ENCODE measurements around the gene PLA2G4B.

PLA2G4B gene

DNA sequence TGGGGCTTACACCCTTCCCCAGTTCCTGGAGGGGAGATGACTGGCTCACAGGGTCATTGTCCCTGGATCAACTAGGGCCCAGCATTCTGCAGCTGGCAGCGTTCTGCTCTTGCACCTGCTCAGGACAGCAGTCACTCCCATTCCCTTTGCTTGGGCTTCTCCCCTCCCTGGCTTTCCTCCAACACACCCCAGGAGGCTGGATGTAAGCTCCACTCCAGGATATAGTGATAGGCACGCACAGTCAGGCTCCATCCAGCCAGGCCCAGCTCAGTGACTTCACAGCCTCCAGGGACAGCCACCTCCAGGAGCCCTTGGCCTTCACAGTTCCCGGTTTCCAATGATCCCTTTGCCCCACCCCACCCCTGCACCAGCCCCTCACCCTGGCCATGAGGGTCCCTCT is 53.3 kb downstream of the PLA2G4B start:
- Mint-ChIP-seq H3K9me3 (no peaks in the 10 kb centered on the region), H3K27me3 (no peaks in the 10 kb centered on the region), H3K36me3 (peaks cover 3% of the 10 kb centered on the region), H3K27ac (no peak overlapping the region), H3K4me1 (peaks cover 70% of the 10 kb centered on the region), H3K4me3 (no peak overlapping the region)
- no peak for DNase-seq
- CTCF ChIA-PET = no interaction called here

DNA sequence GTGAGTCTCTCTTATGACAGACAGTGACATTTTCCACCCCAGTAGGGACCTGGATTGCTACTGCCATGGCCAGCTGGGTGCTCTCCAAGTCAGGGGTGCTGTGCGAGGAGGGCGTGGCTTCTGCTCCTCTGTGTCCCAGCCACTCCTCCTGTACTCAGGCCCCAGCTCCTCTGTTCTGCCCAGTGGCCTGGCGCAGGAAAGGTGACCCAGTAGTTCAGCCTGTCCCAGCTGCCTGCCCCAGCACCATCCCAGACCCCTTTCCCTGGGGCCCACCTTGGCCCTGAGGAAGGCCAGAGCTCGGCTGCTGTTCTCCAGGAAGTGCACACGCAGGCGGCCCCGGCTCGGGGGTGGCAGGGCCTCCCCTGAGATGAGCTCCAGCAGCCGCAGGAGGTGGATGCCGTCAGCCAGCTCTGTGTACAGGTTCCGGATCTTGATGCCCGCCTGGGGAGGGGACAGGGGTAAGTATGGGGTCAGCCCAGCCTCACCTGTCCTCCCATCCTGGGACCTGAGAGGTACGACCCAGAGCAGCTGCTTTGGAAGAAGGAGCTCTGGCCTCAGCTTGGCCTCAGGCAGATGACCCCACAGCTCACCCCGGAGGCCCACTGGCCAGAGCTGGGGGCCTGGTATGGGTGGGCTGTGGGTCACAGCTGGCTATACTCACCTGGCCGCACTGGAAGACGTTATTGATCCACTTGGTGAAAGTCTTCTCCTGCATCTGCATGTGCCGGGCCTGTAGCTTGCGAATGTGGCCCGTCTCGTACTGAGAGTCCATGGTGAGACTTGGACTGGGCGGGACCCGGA is 54.2 kb downstream of the PLA2G4B start:
- Mint-ChIP-seq H3K4me1 (peaks cover 73% of the 10 kb centered on the region), H3K27me3 (no peaks in the 10 kb centered on the region), H3K4me3 (peak overlapping the region; percentile 51), H3K27ac (peak overlapping the region; percentile 73), H3K36me3 (peaks cover 9% of the 10 kb centered on the region), H3K9me3 (no peaks in the 10 kb centered on the region)
- no peak for DNase-seq
- CTCF ChIA-PET = interaction anchor here (0.6 to 0.9 kb wide), 3 partner anchors 12 to 1048 kb away, joined by 3 to 7 read pairs (median 5); no protein-coding TSS in a partner anchor

DNA sequence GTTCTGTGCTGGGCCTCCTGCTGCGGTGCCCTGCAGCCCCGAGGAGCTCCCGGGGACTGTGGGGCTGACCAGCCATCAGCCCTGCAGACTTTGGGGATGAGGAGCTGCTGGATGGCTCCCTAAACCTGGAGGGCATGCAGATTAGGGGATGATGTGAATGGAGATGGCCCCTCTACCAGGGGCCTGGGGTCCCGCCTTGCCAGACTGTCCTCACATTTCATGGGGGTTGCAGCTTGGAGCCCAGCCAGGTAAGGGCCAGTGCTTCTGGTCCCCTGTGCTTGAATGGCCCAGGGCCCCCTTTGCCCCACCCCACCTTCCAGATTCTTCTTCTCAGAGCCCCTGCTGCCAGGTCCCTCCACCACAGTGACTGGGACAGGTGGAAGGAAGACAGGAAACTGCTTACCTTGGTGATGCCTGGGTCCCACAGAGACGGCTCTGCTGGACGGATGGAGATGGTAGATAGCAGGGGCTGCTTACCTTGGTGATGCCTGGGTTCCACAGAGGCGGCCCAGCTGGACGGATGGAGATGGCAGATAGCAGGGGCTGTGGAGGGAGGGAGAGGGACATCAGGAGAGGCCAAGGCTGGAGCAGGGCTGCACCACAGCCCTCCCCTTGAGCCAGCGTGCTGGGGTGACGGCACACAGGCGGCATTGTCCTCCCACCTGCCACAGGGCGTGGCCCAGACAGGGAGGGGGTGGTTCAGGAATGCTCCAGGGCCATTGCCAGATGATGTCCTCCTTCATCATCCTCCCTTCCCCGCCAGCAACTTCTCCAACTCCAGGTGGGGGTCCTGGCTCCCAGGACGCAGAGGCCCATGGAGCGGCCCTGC is 55.0 kb downstream of the PLA2G4B start, which contains the start of gene SPTBN5:
Gene SPTBN5 (minus strand): TSS at position 632 of the 829 bp plus-strand sequence. CDS start 556 bp downstream, at position 76.
- peak within 1 kb of the TSS; percentile 56 for H3K4me3 Mint-ChIP-seq
- H3K27me3 Mint-ChIP-seq = no peaks in the 10 kb centered on the region
- H3K4me1 Mint-ChIP-seq = peaks cover 71% of the 10 kb centered on the region
- H3K36me3 Mint-ChIP-seq = peaks cover 14% of the 10 kb centered on the region
- H3K9me3 Mint-ChIP-seq = no peaks in the 10 kb centered on the region
- CTCF ChIA-PET = interaction anchor here (0.6 to 0.9 kb wide), 2 partner anchors 121 to 1049 kb away, joined by 3 to 5 read pairs; no protein-coding TSS in a partner anchor
- DNase-seq = no peak
- peak within 1 kb of the TSS; percentile 96 for H3K27ac Mint-ChIP-seq

DNA sequence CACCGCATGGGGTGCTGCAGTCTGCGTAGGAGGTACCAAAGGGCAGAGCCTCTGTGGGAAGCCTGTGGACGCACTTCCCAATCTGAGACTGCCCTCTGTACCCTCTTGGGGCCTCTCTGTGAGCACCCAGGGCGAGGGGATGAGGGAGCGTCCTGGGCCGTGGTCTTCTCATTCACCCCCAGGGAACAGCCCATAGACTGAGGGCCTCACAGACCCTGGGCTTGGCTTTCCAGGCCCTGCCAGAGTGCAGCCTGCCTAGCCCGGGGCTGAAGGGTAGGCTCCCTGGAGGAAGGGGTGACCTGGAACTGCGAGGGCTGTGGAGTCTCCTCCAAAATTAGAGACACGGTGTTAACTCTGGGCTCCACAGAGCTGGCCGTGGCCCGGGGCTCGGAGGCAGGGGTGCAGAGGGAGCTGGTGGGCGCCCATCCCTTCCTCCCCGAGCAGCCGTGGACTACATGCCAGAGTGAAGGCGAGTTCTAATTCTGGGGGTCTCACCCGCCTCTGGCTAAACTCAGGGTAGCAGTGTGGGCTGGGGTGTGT is 55.7 kb downstream of the PLA2G4B start:
- CTCF ChIA-PET = interaction anchor here (1.9 to 2.3 kb wide), 2 partner anchors 10 to 43 kb away, joined by 6 to 17 read pairs; no protein-coding TSS in a partner anchor
- no peak for DNase-seq
- Mint-ChIP-seq H3K27me3 (no peaks in the 10 kb centered on the region), H3K4me3 (peak overlapping the region; percentile 56), H3K36me3 (peaks cover 19% of the 10 kb centered on the region), H3K27ac (peak overlapping the region; percentile 96), H3K9me3 (no peaks in the 10 kb centered on the region), H3K4me1 (peaks cover 68% of the 10 kb centered on the region)

DNA sequence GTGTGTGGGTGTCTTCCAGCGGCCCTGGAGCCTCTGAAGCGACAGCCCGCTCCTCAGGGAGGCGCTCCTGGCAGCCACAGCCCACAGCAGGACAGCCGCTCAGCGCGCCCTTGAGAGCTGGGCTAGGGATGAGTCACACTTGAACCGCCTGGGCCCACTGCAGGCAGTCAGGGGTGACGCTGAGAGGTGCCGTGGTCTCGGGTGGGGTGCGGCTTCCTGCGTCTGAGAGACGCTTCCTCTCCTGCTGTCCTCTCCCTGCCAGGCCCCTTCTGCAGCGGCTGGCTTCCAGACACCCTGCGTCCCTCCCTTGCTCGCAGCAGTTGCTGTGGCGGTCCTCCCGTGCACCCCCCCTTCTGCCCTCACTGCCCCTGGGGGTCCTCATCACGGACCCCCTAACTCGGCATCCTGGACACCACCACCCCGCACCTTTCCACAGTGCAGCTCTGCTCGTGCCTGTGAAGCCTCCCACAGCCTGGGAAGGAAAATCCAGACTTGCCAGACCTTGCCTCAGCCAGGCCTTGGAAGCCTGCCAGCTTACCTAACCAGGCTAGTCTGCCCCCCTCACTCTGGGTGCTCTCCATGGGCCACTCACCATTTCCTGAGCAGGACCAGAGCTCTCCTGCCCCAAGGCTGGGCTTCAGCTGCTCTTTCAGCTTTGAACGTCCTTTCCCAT is 56.3 kb downstream of the PLA2G4B start:
- Mint-ChIP-seq H3K9me3 (no peaks in the 10 kb centered on the region), H3K27me3 (no peaks in the 10 kb centered on the region), H3K36me3 (peaks cover 22% of the 10 kb centered on the region), H3K27ac (peak overlapping the region; percentile 96), H3K4me3 (peak overlapping the region; percentile 56), H3K4me1 (peaks cover 70% of the 10 kb centered on the region)
- CTCF ChIA-PET = interaction anchor here (1.9 to 2.3 kb wide), 2 partner anchors 9 to 42 kb away, joined by 6 to 17 read pairs; no protein-coding TSS in a partner anchor
- DNase-seq = peak; percentile 91

DNA sequence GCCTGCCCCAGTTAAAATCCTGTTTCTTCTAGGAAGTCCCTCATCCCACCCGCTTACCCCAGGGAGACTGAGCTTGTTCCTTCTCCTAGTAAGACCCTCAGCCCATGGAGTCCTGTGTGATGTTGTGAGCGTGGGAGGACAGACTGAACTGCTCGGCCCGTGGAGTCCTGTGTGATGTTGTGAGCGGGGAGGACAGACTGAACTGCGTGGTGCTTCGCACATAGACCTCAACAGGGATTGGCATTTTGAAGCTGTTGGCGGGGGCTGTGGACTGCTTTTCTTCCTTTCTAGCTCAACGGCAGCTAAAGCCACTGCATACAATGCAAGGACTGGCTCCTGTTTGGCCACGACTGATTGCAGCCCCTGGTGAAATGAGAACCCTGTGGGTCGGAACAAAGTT is 56.8 kb downstream of the PLA2G4B start:
- Mint-ChIP-seq H3K27ac (peak overlapping the region; percentile 96), H3K27me3 (no peaks in the 10 kb centered on the region), H3K4me1 (peaks cover 74% of the 10 kb centered on the region), H3K9me3 (no peaks in the 10 kb centered on the region), H3K36me3 (peaks cover 22% of the 10 kb centered on the region), H3K4me3 (no peak overlapping the region)
- no peak for DNase-seq
- CTCF ChIA-PET = interaction anchor here (1.3 to 2.3 kb wide), 3 partner anchors 9 to 122 kb away, joined by 3 to 17 read pairs (median 6); no protein-coding TSS in a partner anchor

DNA sequence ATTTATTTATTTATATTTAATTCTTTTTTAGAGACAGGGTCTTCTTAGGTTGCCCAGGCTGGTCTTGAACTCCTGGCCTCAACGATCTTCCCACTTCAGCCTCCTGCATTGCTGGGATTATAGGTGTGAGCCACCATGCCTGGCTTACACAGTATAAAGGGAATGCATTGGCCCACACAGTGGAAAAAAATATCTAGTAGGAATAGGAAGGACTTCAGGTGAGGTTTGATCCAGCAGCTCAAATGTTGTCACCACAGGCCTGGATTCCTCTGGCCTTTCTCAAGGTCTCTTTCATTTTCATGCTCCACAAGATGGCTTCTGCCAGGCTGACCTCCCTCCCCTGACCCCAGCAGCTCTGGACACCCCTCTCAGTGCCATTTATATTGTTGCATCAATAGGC is 57.3 kb downstream of the PLA2G4B start:
- peaks cover 22% of the 10 kb centered on the region for H3K36me3 Mint-ChIP-seq
- H3K27ac Mint-ChIP-seq = peak overlapping the region; percentile 87
- H3K4me3 Mint-ChIP-seq = no peak overlapping the region
- no peaks in the 10 kb centered on the region for H3K27me3 Mint-ChIP-seq
- CTCF ChIA-PET = interaction anchor here (1.3 to 2.3 kb wide), 3 partner anchors 8 to 123 kb away, joined by 3 to 17 read pairs (median 6); no protein-coding TSS in a partner anchor
- no peaks in the 10 kb centered on the region for H3K9me3 Mint-ChIP-seq
- peaks cover 77% of the 10 kb centered on the region for H3K4me1 Mint-ChIP-seq
- no peak for DNase-seq

DNA sequence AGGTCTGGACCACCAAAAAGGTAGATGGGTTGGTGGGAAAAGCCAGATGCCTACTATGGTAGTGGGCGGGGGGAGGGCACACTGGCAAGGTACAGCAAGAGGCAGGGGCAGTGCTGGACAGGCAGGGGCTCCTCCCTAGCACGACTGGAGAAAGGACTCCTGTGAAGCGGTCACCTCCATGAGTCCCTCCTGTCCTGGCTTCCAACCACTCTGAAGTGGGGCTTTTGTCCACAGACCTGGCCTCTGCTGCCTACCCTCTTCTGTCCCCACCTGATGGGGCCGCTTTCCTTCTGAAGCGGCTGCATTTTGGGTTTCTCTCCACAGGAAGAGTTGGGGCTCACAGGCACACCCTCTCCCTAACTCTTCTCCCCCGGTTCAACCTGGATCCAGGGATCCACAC is 57.9 kb downstream of the PLA2G4B start:
- peaks cover 79% of the 10 kb centered on the region for H3K4me1 Mint-ChIP-seq
- DNase-seq = no peak
- CTCF ChIA-PET = interaction anchor here (1.3 to 2.3 kb wide), 3 partner anchors 8 to 123 kb away, joined by 3 to 17 read pairs (median 6); no protein-coding TSS in a partner anchor
- no peaks in the 10 kb centered on the region for H3K9me3 Mint-ChIP-seq
- no peak overlapping the region for H3K4me3 Mint-ChIP-seq
- H3K36me3 Mint-ChIP-seq = peaks cover 22% of the 10 kb centered on the region
- H3K27ac Mint-ChIP-seq = peak overlapping the region; percentile 87
- H3K27me3 Mint-ChIP-seq = no peaks in the 10 kb centered on the region

DNA sequence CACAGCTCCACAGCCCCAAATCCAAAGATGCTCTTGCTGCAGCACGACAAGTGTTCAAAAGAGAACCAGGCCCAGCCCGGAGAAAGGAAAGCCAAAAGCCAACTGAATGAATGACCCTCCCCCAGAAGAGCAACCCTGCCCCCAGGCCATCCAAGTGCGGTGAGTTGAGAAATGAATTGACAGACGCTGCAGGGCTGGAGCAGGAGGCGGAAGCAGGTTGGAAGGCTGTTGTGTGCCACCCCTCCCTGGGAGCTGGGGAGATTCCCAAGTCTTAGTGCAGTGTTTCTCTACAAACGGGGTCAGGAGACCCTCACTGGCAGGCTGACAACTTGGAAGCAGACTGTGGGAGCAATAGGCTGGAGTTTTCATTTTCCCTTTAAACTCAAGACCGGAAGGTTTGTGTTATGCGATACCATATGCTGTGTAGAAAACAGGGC is 58.7 kb downstream of the PLA2G4B start:
- DNase-seq = no peak
- H3K4me3 Mint-ChIP-seq = no peak overlapping the region
- no peaks in the 10 kb centered on the region for H3K9me3 Mint-ChIP-seq
- H3K27me3 Mint-ChIP-seq = no peaks in the 10 kb centered on the region
- peaks cover 25% of the 10 kb centered on the region for H3K36me3 Mint-ChIP-seq
- peaks cover 74% of the 10 kb centered on the region for H3K4me1 Mint-ChIP-seq
- peak overlapping the region; percentile 87 for H3K27ac Mint-ChIP-seq
- CTCF ChIA-PET = no interaction called here
